ENCODE measurements around the gene MYBPHL.

- TF ChIP-seq ELK4 (CRISPR knock-in tag; IDR thresholded peaks at IDR 0.05; ENCODE audit: borderline replicate concordance) (no peak), ZNF20 (CRISPR knock-in tag; IDR thresholded peaks at IDR 0.05) (no peak), TARDBP (CRISPR knock-in tag; IDR thresholded peaks at IDR 0.05) (no peak), MAX (IDR thresholded peaks at IDR 0.05) (no peak), YY1 (IDR thresholded peaks at IDR 0.05; ENCODE audit: insufficient read depth, insufficient replicate concordance, low read depth, low read length) (no peak), POLR2AphosphoS2 (IDR thresholded peaks at IDR 0.05; ENCODE audit: low read depth, low read length) (no peak), KDM1A (CRISPR knock-in tag; IDR thresholded peaks at IDR 0.05) (no peak)
These were observed 37.4 kb downstream of the MYBPHL start for GRCh38 chr1:109269212-109269980.
